Caki2 (cell line): ENCODE measurements around the gene DUSP21. TPM values are rescaled to one million over a fixed set of nuclear protein-coding genes. Genes with fewer than 3 reads are reported as not detected.
"Not testable (repeated sequence)": the region's sequence is repeated elsewhere in the genome, so short reads cannot be mapped to it uniquely, and the experiment has no call there.

ENCODE experiments used
- DNase-seq: peaks from one replicate; pipeline ENCODE4 v3.0.0-alpha.2; 2015; ENCODE audit warnings: low read depth
- in situ Hi-C: cut with HindIII; loops from 2 replicates; pipeline ENCODE4 v1.10.0; 2016; ENCODE audit warnings: low sequenced_read_pairs, low pct_unique_long_range_greater_than_20kb, mixed read lengths
- total RNA-seq: library from RNA; depleted of rRNA; stranded (reverse); fragments of >200 nt; shearing (Covaris generic); gene quantifications from 2 replicates; pipeline ENCODE4 v1.2.3, GENCODE V29; 2014; ENCODE audit warnings: low replicate concordance; rRNA removed

DUSP21 gene
- not detected in 2 replicates for total RNA-seq

DNA sequence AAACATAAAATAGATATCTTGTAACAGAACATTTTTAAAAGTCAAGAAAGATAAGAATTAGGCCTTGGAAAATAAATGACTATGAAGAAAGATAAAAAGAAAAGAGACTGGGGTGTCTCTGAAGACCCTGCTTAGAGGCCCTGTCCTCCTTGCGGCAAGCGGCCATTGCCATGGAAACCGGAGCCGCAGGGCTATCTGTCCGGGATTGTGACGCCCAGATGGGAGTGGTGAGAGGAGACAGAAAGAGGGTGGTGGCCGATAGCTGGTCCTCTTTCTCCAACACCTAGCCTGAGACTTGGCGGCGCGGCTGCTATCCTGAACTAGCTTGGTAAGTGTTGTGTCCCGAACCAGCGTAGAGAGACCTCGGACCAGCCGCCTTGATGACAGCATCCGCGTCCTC, at the start of gene DUSP21:
Gene DUSP21 (plus strand): TSS at position 269 of the 400 bp plus-strand sequence. CDS start 112 bp downstream, at position 381.
- in situ Hi-C loops: no loop called here
- DNase-seq: no peak

- in situ Hi-C loops: no loop called here
- no peak for DNase-seq
Observed at GRCh38 chrX:44795945-44796450, 47.8 kb upstream of the DUSP21 start.

DNA sequence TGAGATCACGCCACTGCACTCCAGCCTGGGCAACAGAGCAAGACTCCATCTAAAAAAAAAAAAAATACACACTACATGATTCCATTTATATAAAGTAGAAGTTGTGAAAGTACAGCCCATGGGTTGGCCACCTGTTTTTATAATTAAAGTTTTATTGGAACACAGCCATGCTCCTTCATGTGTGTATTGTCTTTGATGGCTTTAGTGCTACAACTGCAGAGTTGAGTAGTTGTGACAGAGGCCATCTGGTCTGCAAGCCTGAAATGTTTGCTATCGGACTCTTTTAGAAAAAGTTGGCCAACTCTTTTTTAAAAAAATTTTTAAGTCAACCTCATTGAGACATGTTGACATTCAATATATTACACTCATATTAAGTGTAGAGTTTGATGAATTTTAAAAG, 41.2 kb upstream of the DUSP21 start:
- in situ Hi-C loops: no loop called here
- DNase-seq: no peak

DNA sequence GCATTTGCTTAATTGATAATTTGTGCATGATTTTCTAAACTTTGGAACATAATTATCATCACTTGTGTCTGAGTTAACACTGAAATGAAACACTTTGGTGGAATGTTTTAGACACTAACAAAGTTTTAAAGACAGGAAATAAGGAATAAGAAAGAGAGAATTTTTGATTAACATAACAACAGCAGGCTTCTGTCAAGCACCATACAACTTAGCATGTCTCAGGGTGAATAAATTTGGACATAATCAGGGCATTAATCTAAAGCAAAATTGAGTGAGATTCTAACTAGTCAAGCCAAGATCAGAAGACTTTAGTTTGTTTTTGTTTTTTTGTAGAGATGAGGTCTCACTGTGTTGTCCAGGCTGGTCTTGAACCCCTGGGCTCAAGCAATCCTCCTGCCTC, 28.1 kb upstream of the DUSP21 start:
- in situ Hi-C loops: no loop called here
- DNase-seq: no peak

DNA sequence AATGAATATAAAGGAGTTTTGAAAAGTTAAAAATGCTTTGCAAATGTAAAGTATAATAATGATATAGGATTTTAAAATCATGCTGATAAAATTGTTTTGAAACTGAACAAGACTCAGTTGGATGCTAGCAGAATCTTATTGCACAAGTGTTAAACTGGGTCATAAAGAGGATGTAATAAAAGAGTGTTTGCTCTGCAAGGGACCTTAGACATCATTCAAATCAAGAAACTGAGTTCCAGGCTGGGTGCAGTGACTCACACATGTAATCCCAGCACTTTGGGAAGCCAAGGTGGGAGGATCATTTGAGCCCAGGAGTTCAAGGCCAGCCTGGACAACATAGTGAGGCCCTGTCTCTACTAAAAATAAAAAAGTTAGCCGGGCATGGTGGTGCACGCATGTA, 27.5 kb upstream of the DUSP21 start:
- in situ Hi-C loops: no loop called here
- DNase-seq: no peak

- in situ Hi-C loops: no loop called here
- no peak for DNase-seq
Observed at GRCh38 chrX:44817029-44817428, 26.8 kb upstream of the DUSP21 start.

DNA sequence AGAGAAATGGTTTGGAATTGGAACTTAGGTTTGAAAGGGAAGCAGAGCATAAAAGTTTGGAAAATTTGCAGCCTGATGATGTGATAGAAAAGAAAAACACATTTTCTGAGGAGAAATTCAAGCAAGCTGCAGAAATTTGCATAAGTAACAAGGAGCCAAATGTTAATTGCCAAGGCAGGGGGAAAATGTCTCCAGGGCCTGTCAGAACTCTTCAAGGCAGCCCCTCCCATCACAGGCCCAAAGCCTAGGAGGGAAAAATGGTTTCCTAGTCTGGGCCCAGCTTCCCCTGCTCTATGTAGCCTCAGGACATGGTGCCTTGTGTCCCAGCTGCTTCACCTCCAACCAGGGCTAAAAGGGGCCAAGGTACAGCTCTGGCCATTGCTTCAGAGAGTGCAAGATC, 21.2 kb upstream of the DUSP21 start:
- in situ Hi-C loops: no loop called here
- DNase-seq: no peak

- DNase-seq, in situ Hi-C loops: not testable (repeated sequence)
Observed at GRCh38 chrX:44823193-44823592, 20.6 kb upstream of the DUSP21 start.

- in situ Hi-C loops: no loop called here
- DNase-seq: peak; percentile 64
Observed at GRCh38 chrX:44828008-44828605, 15.7 kb upstream of the DUSP21 start.

GRCh38 chrX:44829832-44830231, 14.0 kb upstream of the DUSP21 start:
- in situ Hi-C loops: no loop called here
- no peak for DNase-seq

DNA sequence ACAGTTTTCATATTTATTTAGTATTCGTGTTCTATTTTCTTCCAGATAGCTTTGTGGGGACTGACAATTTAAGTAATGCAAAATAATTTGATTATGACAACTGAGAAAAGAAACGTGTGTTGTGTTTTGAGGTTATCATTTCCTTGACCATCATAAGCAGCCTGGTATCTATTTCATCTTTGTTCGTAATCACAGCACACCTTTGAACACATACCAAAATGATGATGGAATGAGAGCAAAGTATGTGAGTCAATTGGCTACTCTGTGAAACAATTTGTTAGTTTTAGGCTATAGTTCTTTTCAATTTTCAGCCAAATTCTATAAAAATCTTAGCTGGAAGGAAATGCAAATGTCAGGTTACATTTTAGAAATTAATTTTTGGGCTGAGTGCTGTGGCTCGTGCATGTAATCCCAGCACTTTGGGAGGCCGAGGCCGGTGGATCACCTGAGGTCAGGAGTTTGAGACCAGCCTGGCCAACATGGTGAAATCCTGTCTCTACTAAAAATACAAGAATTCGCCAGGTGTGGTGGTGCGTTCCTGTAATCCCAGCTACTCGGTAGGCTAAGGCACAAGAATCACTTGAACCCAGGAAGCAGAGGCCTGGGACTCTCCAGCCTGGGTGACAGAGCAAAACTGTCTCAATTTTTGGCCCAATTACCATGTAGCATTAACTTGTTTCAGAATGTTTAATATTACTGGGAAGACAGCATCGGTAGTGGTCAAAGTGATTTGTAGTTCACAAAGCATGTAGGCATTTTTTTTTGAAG, 1.1 kb upstream of the DUSP21 start:
- no peak for DNase-seq

GRCh38 chrX:44843318-44843702, 511 bp upstream of the DUSP21 start:
- no peak for DNase-seq
- in situ Hi-C loops: no loop called here

More for the DNA sequence above, 1.1 kb upstream of the DUSP21 start:
- in situ Hi-C loops: no loop called here

DNA sequence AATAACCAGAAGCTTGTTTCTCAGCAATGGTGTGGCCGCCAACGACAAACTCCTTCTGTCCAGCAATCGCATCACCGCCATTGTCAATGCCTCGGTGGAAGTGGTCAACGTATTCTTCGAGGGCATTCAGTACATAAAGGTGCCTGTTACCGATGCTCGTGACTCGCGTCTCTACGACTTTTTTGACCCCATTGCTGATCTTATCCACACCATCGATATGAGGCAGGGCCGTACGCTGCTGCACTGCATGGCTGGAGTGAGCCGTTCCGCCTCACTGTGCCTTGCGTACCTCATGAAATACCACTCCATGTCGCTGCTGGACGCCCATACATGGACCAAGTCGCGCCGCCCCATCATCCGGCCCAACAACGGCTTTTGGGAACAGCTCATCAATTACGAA, 383 bp downstream of the DUSP21 start:
- no peak for DNase-seq
- in situ Hi-C loops: no loop called here

DNA sequence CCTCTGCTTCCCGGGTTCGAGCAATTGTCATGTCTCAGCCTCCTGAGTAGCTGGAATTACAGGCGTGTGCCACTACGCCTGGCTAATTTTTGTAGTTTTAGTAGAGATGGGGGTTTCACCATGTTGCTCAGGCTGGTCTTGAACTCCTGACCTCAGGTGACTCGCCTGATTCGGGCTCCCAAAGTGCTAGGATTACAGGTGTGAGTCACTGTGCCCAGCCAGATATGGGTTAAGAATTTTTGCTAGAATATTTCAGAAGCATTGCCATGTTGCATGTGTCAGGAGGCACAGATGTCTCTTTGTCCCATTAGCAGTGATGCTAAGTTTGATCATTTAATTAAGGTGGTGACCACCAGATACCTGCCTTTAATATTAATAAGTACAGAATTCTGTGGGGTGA, 7.1 kb downstream of the DUSP21 start:
- DNase-seq: not testable (repeated sequence)

DNA sequence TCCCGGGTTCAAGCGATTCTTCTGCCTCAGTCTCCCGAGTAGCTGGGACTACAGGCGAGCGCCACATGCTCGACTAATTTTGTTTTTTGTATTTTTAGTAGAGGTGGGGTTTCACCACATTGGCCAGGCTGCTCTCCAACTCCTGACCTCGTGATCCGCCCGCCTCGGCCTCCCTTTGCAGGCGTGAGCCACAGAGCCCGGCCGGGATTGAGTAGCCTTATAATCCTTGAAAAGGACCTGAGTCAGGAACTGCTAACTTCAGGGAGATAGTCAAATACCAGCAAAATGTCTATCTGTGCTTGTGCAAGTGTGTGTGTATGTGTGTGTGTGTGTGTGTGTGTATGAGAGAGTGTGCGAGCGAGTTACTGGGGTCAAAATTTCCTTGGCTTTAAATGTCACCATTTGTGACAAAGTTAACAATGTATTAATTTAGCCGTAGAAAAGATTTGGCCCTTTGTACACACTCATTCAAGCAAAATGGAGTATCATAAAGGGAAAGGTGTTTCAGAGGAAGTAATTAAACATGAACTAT, 27.4 kb downstream of the DUSP21 start:
- DNase-seq: peak; percentile 5
- in situ Hi-C loops: no loop called here

More for the DNA sequence above, 7.1 kb downstream of the DUSP21 start:
- in situ Hi-C loops: not testable (repeated sequence)

DNA sequence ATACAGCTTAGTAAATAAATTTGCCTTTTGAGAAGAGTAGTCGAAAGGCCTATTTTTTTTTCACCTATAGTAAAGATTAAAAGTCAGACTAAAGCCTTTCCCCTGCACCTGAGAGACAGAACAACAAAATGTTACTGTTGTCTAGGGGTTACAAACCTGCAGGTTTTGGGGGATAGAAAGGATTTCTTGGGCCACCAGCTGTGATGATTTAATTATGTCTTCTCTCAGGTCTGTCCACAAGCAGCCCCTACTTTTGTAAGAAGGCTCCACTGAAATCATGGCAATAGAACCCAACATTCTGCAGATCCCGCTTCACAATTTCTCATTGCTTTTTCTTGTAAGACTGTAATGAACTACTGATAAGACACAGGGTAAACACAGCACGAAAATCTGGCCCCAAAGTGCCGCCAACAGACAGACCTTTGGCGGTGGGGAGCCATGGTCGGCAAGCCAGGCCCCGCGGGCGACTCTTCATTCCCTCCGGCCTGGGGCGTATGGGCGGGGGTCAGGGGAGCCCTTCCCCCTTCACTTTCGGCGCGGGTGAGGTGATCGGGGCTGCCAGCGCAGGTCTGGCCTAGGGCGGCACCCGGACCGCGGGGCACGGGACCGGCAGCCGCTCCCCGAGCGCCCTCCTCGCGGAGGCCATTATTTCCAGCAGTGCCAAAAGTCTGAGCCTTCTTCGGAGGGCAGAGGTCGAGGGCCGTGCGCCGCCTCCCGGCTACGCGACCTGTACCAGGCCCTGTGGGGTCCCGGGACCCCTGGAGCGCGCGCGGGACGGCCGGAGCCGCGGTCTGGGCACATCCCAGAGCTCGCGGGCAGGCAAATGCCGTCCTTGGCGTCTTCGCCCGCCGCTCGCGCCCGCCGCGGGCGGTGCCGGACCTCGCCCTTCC, 28.4 kb downstream of the DUSP21 start:
- DNase-seq: peak; percentile 46
- in situ Hi-C loops: no loop called here

DNA sequence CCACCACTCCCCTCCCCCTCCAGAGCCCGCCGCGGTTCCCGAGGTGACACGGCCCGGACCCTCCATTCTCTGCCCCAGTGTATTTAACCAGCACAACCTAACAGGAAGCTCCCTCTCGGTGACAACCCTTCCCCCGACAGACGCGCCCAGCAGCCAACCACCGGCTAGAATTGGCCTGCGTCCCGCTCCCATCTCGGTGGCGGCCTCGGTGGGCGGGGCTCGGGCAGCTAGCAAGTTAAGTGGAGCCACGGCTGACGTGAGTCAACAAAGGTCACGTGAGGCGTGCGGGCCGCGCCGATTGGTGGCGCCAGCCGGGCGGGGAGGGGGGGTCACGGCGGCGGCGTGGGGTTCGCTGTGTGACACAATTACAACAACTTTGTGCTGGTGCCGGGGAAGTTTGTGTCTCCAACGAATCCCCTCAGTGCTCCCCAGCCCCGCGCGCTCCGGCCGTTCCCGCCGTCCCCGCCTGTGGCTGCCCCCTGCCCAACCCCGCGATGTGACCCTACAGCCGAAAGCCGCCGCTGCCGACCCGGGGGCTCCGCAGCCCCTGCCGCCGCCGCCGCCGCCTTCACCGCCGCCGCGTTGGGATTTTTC, 29.1 kb downstream of the DUSP21 start, which contains the start of gene KDM6A:
Gene KDM6A (plus strand): TSS at position 368 of the 594 bp plus-strand sequence. CDS start 364 bp downstream, outside the sequence.
- DNase-seq: peak; percentile 96
- in situ Hi-C loops: no loop called here
